ENCODE results near the gene DLK1.

Gene DLK1

DNA sequence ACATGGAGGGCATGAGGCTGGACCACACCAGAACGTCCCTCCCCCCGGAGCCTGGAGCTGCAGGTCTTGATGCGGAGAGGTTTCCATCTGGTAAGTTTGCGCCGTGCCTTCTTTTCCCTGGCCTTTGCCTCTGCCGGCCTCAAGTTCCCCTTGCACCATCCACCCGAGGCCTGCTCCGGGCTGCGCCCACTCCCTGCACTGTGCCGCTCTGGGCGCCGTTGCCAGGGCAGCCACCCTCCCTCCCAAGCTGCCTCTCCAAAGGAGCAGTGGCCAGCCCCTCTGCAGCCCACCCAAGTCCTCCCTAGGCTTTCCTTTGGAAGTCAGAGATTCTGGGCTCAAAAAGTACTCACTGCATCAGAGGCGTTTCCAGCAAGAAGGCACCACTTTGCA, 53.0 kb downstream of the DLK1 start:
- Histone ChIP-seq H3K27ac (no peak overlapping the region), H3K4me3 (no peak overlapping the region), H3K9me3 (ENCODE audit: low read depth, low read length) (no peaks in the 10 kb centered on the region), H3K36me3 (ENCODE audit: insufficient read depth, low read length) (no peaks in the 10 kb centered on the region), H3K9ac (ENCODE audit: insufficient read length) (no peak overlapping the region)
- TF ChIP-seq FOXP2 (optimal IDR thresholded peaks at IDR 0.05; ENCODE audit: control extremely low read depth, extremely low read length, insufficient read depth) (no peak), POLR2AphosphoS5 (IDR thresholded peaks at IDR 0.05; ENCODE audit: borderline replicate concordance, low read depth, low read length) (no peak), EZH2 (IDR thresholded peaks at IDR 0.05) (no peak)
- no peak for DNase-seq (ENCODE audit: low read depth, low spot score)

GRCh38 chr14:100780246-100780645, 53.6 kb downstream of the DLK1 start:
- no peaks in the 10 kb centered on the region for H3K36me3 ChIP-seq (ENCODE audit: insufficient read depth, low read length)
- H3K9me3 ChIP-seq (ENCODE audit: low read depth, low read length) = no peaks in the 10 kb centered on the region
- H3K4me3 ChIP-seq = no peak overlapping the region
- TF ChIP-seq POLR2AphosphoS5 (IDR thresholded peaks at IDR 0.05; ENCODE audit: borderline replicate concordance, low read depth, low read length) = no peak
- TF ChIP-seq EZH2 (IDR thresholded peaks at IDR 0.05) = no peak
- no peak for TF ChIP-seq FOXP2 (optimal IDR thresholded peaks at IDR 0.05; ENCODE audit: control extremely low read depth, extremely low read length, insufficient read depth)
- no peak overlapping the region for H3K9ac ChIP-seq (ENCODE audit: insufficient read length)
- H3K27ac ChIP-seq = no peak overlapping the region
- DNase-seq (ENCODE audit: low read depth, low spot score) = no peak

GRCh38 chr14:100780646-100781355, 54.1 kb downstream of the DLK1 start:
- DNase-seq (ENCODE audit: low read depth, low spot score) = no peak
- Histone ChIP-seq H3K27ac (no peak overlapping the region), H3K4me3 (no peak overlapping the region), H3K9ac (ENCODE audit: insufficient read length) (no peak overlapping the region), H3K36me3 (ENCODE audit: insufficient read depth, low read length) (no peaks in the 10 kb centered on the region), H3K9me3 (ENCODE audit: low read depth, low read length) (no peaks in the 10 kb centered on the region)
- TF ChIP-seq POLR2AphosphoS5 (IDR thresholded peaks at IDR 0.05; ENCODE audit: borderline replicate concordance, low read depth, low read length) = no peak
- no peak for TF ChIP-seq FOXP2 (optimal IDR thresholded peaks at IDR 0.05; ENCODE audit: control extremely low read depth, extremely low read length, insufficient read depth)

DNA sequence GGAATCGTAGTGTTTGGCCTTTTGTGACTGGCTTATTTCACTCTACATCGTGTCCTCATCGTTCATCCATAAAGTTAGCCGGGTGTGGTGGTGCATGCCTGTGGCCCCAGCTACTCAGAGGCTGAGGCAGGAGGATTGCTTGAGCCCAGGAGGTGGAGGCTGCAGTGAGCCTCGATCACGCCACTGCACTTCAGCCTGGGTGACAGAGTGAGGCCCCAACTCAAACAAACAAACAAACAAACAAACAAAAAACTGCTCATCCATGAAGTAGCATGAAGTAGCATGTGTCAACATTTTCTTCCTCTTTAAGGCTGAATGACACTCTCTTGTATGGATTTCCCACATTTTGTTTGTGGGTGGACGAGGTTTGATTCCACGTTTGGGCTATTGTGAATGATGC, 55.3 kb downstream of the DLK1 start:
- Histone ChIP-seq H3K9ac (ENCODE audit: insufficient read length) (no peak overlapping the region), H3K27ac (no peak overlapping the region)
- DNase-seq (ENCODE audit: low read depth, low spot score) = no peak

GRCh38 chr14:100782516-100783320, 56.0 kb downstream of the DLK1 start:
- H3K27ac ChIP-seq = no peak overlapping the region
- no peaks in the 10 kb centered on the region for H3K9me3 ChIP-seq (ENCODE audit: low read depth, low read length)
- no peak overlapping the region for H3K4me3 ChIP-seq
- DNase-seq (ENCODE audit: low read depth, low spot score) = no peak
- H3K9ac ChIP-seq (ENCODE audit: insufficient read length) = no peak overlapping the region
- no peaks in the 10 kb centered on the region for H3K36me3 ChIP-seq (ENCODE audit: insufficient read depth, low read length)
- no peak for TF ChIP-seq FOXP2 (optimal IDR thresholded peaks at IDR 0.05; ENCODE audit: control extremely low read depth, extremely low read length, insufficient read depth)
- no peak for TF ChIP-seq EZH2 (IDR thresholded peaks at IDR 0.05)
- TF ChIP-seq POLR2AphosphoS5 (IDR thresholded peaks at IDR 0.05; ENCODE audit: borderline replicate concordance, low read depth, low read length) = no peak

More for the DNA sequence above, 55.3 kb downstream of the DLK1 start:
- H3K4me3 ChIP-seq = no peak overlapping the region
- no peak for TF ChIP-seq EZH2 (IDR thresholded peaks at IDR 0.05)
- no peak for TF ChIP-seq POLR2AphosphoS5 (IDR thresholded peaks at IDR 0.05; ENCODE audit: borderline replicate concordance, low read depth, low read length)
- H3K36me3 ChIP-seq (ENCODE audit: insufficient read depth, low read length) = no peaks in the 10 kb centered on the region
- H3K9me3 ChIP-seq (ENCODE audit: low read depth, low read length) = no peaks in the 10 kb centered on the region

DNA sequence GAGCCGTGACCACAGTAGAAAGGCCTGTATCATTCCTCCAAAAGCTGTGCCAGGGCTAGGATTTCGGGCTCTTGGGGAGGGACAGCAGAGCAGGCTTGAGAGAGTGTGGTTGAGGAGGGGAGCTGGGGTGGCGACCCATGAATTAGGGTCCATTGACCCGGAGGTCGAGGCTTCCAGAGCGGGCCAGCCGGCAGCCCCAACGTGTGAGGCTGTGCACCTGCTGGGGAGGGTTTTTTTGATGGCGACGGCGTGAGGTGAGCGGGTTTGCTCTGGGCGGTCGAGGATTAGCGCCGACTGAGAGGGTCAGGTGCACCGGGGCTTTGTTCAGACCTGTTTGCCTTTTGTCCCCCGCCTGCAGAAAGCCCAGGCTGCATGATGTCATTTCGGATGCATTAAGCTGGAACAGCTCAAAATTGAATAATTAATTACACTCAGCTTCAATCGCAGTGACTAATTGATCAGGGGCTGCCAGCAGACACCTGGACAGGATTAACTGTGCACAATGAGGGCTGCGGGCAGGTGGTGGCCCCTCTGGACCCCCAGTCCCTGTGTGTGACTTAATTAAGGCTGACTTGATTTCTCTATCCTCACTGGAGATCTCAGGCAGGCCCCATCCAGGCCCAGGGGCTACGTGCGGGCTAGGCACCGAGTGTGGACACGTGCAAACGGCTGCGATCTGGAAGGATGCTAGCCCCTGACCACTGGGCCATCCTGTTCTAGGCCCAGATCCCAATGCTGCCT, 57.1 kb downstream of the DLK1 start:
- Histone ChIP-seq H3K9me3 (ENCODE audit: low read depth, low read length) (no peaks in the 10 kb centered on the region), H3K27ac (no peak overlapping the region), H3K4me3 (no peak overlapping the region), H3K9ac (ENCODE audit: insufficient read length) (no peak overlapping the region), H3K36me3 (ENCODE audit: insufficient read depth, low read length) (no peaks in the 10 kb centered on the region)
- TF ChIP-seq POLR2AphosphoS5 (IDR thresholded peaks at IDR 0.05; ENCODE audit: borderline replicate concordance, low read depth, low read length) (no peak), EZH2 (IDR thresholded peaks at IDR 0.05) (no peak), FOXP2 (optimal IDR thresholded peaks at IDR 0.05; ENCODE audit: control extremely low read depth, extremely low read length, insufficient read depth) (no peak)
- no peak for DNase-seq (ENCODE audit: low read depth, low spot score)

DNA sequence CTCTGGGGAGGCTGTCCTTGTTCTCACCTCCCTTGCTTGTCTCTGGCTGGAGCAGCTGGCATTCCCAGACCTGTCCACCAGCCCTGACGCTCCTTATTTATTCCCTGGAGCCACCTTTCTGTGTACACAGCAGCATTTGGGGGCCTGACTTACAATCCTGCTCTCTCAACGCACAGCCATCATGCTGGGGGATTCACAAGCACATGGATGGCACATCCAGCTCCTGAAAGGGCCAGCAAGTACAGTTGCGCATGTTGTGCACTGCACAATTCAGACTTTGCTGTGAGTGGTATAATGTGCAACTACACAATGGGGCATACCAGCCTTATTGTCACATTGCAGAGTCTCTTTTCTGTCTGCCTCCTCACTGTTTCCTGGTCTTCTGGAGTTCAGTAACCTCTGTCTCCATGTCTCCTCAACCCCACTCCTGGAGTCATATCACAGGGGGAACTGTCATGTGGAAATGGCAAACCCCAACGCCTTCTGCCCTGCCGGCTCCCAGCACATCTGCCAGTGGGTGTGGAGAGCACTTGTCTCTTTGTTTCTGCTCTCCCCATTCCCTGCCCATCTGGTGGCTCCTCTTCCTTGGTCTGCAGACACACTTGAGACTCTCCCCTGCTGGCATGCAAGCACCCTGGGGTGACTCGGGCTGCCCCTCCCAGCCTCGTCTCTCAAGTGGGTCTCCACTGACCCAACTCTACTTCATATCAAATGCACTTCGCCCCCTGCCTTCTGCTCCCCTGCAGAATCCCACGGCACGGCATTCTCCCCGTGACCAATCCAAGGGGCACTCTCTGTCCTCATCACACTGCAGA, 58.0 kb downstream of the DLK1 start:
- DNase-seq (ENCODE audit: low read depth, low spot score) = no peak
- H3K36me3 ChIP-seq (ENCODE audit: insufficient read depth, low read length) = no peaks in the 10 kb centered on the region
- no peak overlapping the region for H3K27ac ChIP-seq
- H3K9me3 ChIP-seq (ENCODE audit: low read depth, low read length) = no peaks in the 10 kb centered on the region
- no peak overlapping the region for H3K9ac ChIP-seq (ENCODE audit: insufficient read length)
- H3K4me3 ChIP-seq = no peak overlapping the region
- no peak for TF ChIP-seq EZH2 (IDR thresholded peaks at IDR 0.05)
- TF ChIP-seq POLR2AphosphoS5 (IDR thresholded peaks at IDR 0.05; ENCODE audit: borderline replicate concordance, low read depth, low read length) = no peak
- TF ChIP-seq FOXP2 (optimal IDR thresholded peaks at IDR 0.05; ENCODE audit: control extremely low read depth, extremely low read length, insufficient read depth) = no peak

DNA sequence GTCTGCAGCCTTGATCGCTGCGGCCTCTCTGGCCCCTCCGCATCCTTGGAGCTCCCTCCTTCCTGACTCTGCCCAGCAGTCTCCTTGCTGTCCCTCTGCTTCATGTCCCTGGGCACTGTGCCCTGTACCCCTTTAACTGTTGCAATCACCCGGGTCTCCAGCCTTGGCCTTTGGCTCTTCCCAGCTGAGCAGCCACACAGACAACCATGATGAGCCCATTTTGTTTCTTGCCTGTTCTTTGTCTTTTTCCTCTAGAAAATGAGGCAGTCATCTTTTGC, 58.6 kb downstream of the DLK1 start:
- no peak for DNase-seq (ENCODE audit: low read depth, low spot score)
- H3K4me3 ChIP-seq = no peak overlapping the region
- no peak overlapping the region for H3K9ac ChIP-seq (ENCODE audit: insufficient read length)
- no peak for TF ChIP-seq EZH2 (IDR thresholded peaks at IDR 0.05)
- TF ChIP-seq POLR2AphosphoS5 (IDR thresholded peaks at IDR 0.05; ENCODE audit: borderline replicate concordance, low read depth, low read length) = no peak
- no peak for TF ChIP-seq FOXP2 (optimal IDR thresholded peaks at IDR 0.05; ENCODE audit: control extremely low read depth, extremely low read length, insufficient read depth)
- H3K27ac ChIP-seq = no peak overlapping the region
- H3K36me3 ChIP-seq (ENCODE audit: insufficient read depth, low read length) = no peaks in the 10 kb centered on the region
- H3K9me3 ChIP-seq (ENCODE audit: low read depth, low read length) = no peaks in the 10 kb centered on the region

Data from SK-N-MC (cell line).